ENCODE results near the gene EGFL7.
"Not testable (repeated sequence)": the region's sequence is repeated elsewhere in the genome, so short reads cannot be mapped to it uniquely, and the experiment has no call there.

The EGFL7 gene

GRCh38 chr9:136690104-136690805 lies 27.5 kb downstream of the EGFL7 start:
- DNase-seq, result no peak

- DNase-seq, result no peak
Measured at GRCh38 chr9:136690806-136691261, 28.1 kb downstream of the EGFL7 start.

- no peak for DNase-seq
Measured at GRCh38 chr9:136691316-136692184, 28.8 kb downstream of the EGFL7 start.

GRCh38 chr9:136692185-136693134 lies 29.7 kb downstream of the EGFL7 start:
- DNase-seq, result no peak

- no peak for DNase-seq
Measured at GRCh38 chr9:136693135-136693489, 30.4 kb downstream of the EGFL7 start.

- DNase-seq, result peak; percentile 93
Measured at GRCh38 chr9:136693490-136694162, 30.9 kb downstream of the EGFL7 start.

GRCh38 chr9:136694163-136694871 lies 31.6 kb downstream of the EGFL7 start:
- peak; percentile 81 for DNase-seq

- no peak for DNase-seq
Measured at GRCh38 chr9:136694872-136695247, 32.1 kb downstream of the EGFL7 start.

- no peak for DNase-seq
Measured at GRCh38 chr9:136695435-136695895, 32.7 kb downstream of the EGFL7 start.

- DNase-seq, result no peak
Measured at GRCh38 chr9:136695955-136696354, 33.2 kb downstream of the EGFL7 start.

GRCh38 chr9:136696502-136696901 lies 33.8 kb downstream of the EGFL7 start:
- no peak for DNase-seq

GRCh38 chr9:136697146-136697820 lies 34.6 kb downstream of the EGFL7 start:
- DNase-seq, result no peak

GRCh38 chr9:136697821-136698526 lies 35.3 kb downstream of the EGFL7 start:
- no peak for DNase-seq

GRCh38 chr9:136698635-136699246 lies 36.0 kb downstream of the EGFL7 start:
- DNase-seq, result no peak

- no peak for DNase-seq
Measured at GRCh38 chr9:136700304-136700703, 37.6 kb downstream of the EGFL7 start.

GRCh38 chr9:136700959-136701667 lies 38.4 kb downstream of the EGFL7 start:
- no peak for DNase-seq

- no peak for DNase-seq
Measured at GRCh38 chr9:136701668-136702053, 38.9 kb downstream of the EGFL7 start.

GRCh38 chr9:136703276-136703860 lies 40.7 kb downstream of the EGFL7 start:
- no peak for DNase-seq

GRCh38 chr9:136704741-136705140 lies 42.0 kb downstream of the EGFL7 start:
- DNase-seq, result not testable (repeated sequence)

Measured in islet precursor cell (in vitro differentiated cells).